Prostate gland (tissue), 2 donors: ENCODE data around the gene LPP.

Experiments
- CTCF ChIP-seq, 4 experiments: fragments of 200-600 bp in 2 of 4; fragments of 450-650 bp in 2 of 4; sonication (generic) in 2 of 4; IDR thresholded peaks; 1 replicate in 3 of 4; 2 replicates in 1 of 4; pipeline ENCODE4 v1.5.1; 2016 to 2019; ENCODE audit warnings: antibody characterized with exemption in 4 of 4, mild to moderate bottlenecking in 2 of 4, moderate library complexity in 2 of 4
- POLR2AphosphoS5 ChIP-seq: sonication (generic); formaldehyde crosslinking; IDR thresholded peaks from one replicate; pipeline ENCODE4 v1.6.1; 2017; ENCODE audit warnings: antibody characterized with exemption

GRCh38 chr3:188266562-188267274, 112.8 kb downstream of the LPP start:
- peak; percentile 87 for TF ChIP-seq POLR2AphosphoS5
- no peak for TF ChIP-seq CTCF (IDR thresholded peaks at IDR 0.05)
